K562 (cell line): Measurements from ENCODE around the gene C1orf198. TPM values are rescaled to one million over a fixed set of nuclear protein-coding genes. Genes with fewer than 3 reads are reported as not detected.
A peak's percentile ranks its signal among the peaks of the same experiment; 100 is the strongest.

Experiments
- CREB3 ChIP-seq: fragments of 450-650 bp; conservative IDR thresholded peaks from 2 replicates; pipeline ENCODE4 v1.6.1; 2016; ENCODE audit warnings: missing genetic modification characterization, low read depth, mild to moderate bottlenecking, missing compliant biosample characterization, moderate library complexity
- ESRRA ChIP-seq: fragments of 450-650 bp; IDR thresholded peaks from 2 replicates; pipeline ENCODE4 v1.6.1; 2014; ENCODE audit warnings: low read depth, mild to moderate bottlenecking, moderate library complexity, borderline replicate concordance
- GABPB1 ChIP-seq: sonication (generic); formaldehyde crosslinking; IDR thresholded peaks from 2 replicates; pipeline ENCODE4 v1.8.0; 2022; ENCODE audit warnings: mild to moderate bottlenecking, missing genetic modification reagents
- GABPB2 ChIP-seq: fragments of 250-450 bp; sonication (Bioruptor Pico); conservative IDR thresholded peaks from 2 replicates; pipeline ENCODE4 v1.5.1; 2021; ENCODE audit warnings: mild to moderate bottlenecking
- MCM7 ChIP-seq, 2 experiments: fragments of 450-650 bp; IDR thresholded peaks; 2 replicates each; pipeline ENCODE4 v1.6.1; 2016 to 2018
- NCOA2 ChIP-seq, 2 experiments: fragments of 450-650 bp; IDR thresholded peaks; 2 replicates each; pipeline ENCODE4 v1.6.1; 2018; ENCODE audit warnings: mild to moderate bottlenecking in 2 of 2, moderate library complexity in 1 of 2; ENCODE audit not compliant: partially characterized antibody in 2 of 2
- PML ChIP-seq: IDR thresholded peaks from 2 replicates; pipeline ENCODE4 v1.6.1; 2012; ENCODE audit warnings: low read length, inconsistent platforms
- POU5F1 ChIP-seq: fragments of 150-350 bp; IDR thresholded peaks from 2 replicates; pipeline ENCODE4 v1.6.1; 2014; ENCODE audit warnings: borderline replicate concordance, low read length, low read depth, mild to moderate bottlenecking; ENCODE audit not compliant: partially characterized antibody
- PRDM10 ChIP-seq: fragments of 450-650 bp; IDR thresholded peaks from 2 replicates; pipeline ENCODE4 v1.6.1; 2018; ENCODE audit not compliant: partially characterized antibody
- SNAPC5 ChIP-seq: fragments of 250-450 bp; sonication (Bioruptor Pico); IDR thresholded peaks from 2 replicates; pipeline ENCODE4 v1.8.0; 2021; ENCODE audit warnings: moderate library complexity, mild to moderate bottlenecking, inconsistent platforms
- ZMIZ1 ChIP-seq, 2 experiments: fragments of 150-350 bp in 1 of 2; IDR thresholded peaks; 2 replicates each; pipeline ENCODE4 v1.6.1; 2012 to 2016; ENCODE audit warnings: low read depth in 2 of 2, low read length in 2 of 2, mild to moderate bottlenecking in 1 of 2, moderate library complexity in 1 of 2
- ZNF316 ChIP-seq: fragments of 450-650 bp; IDR thresholded peaks from 2 replicates; pipeline ENCODE4 v1.6.1; 2016
- polyA plus RNA-seq, 8 experiments: library from polyadenylated mRNA; depleted of rRNA in 4 of 8; stranded (reverse) in 5 of 8; unstranded in 3 of 8; fragments of >200 nt; fragmentation: Nextera tagmentation in 2 of 8; fragmentation: Illumina TruSeq in 1 of 8; extraction: Ambion mirVana in 2 of 8; extraction: Trizol in 1 of 8; gene quantifications; 2 replicates each; pipeline versions ENCODE4 v1.2.1 to v1.2.3, GENCODE V29; 2011 to 2014; ENCODE audit warnings: inconsistent platforms in 1 of 8, missing spikeins in 1 of 8
- total RNA-seq, 7 experiments: library from RNA; depleted of rRNA in 6 of 7; stranded (reverse); fragments of >200 nt in 6 of 7; fragmentation: Illumina TruSeq in 2 of 7; extraction: Trizol in 2 of 7; gene quantifications; 2 replicates each; pipeline versions ENCODE4 v1.2.1 to v1.2.3, GENCODE V29; 2011 to 2021; ENCODE audit warnings: low replicate concordance in 1 of 7

Gene C1orf198
- total and polyA plus RNA-seq, 9 of the 15 experiments (the other 6 are each of a cell fraction or from before 2014, with no cell fraction given), result 2.0 to 15.1 (median 10.4) TPM

GRCh38 chr1:230867903-230868735 is at the start of gene C1orf198 (continued):
- peak; percentile 63 for TF ChIP-seq PRDM10
- no peak for TF ChIP-seq SNAPC5 (CRISPR knock-in tag)
- no peak for TF ChIP-seq ESRRA
- TF ChIP-seq ZMIZ1 (IDR thresholded peaks at IDR 0.05; ENCODE audit: low read depth in 2 of 2, low read length in 2 of 2), result no peak
- no peak for TF ChIP-seq MCM7 (IDR thresholded peaks at IDR 0.05)
- TF ChIP-seq NCOA2 (IDR thresholded peaks at IDR 0.05; ENCODE audit: partially characterized antibody in 2 of 2), result no peak
- TF ChIP-seq GABPB1 (CRISPR knock-in tag), result 0 out of 2 replicates have a peak, but pooled peaks have one; percentile 35
- no peak for TF ChIP-seq PML
- TF ChIP-seq CREB3 (tag), result no peak
- no peak for TF ChIP-seq GABPB2 (CRISPR knock-in tag)
- no peak for TF ChIP-seq POU5F1
- no peak for TF ChIP-seq ZNF316
